ENCODE results near the gene PDE7B.

- TF ChIP-seq CTCF (IDR thresholded peaks at IDR 0.05) = no peak
- no peak for TF ChIP-seq POLR2A (IDR thresholded peaks at IDR 0.05)
These were observed 221.7 kb downstream of the PDE7B start for GRCh38 chr6:136073216-136073615.

Measured in thyroid gland (tissue), 4 donors.